H9 (cell line): ENCODE data around the gene ANKIB1. TPM values are rescaled to one million over a fixed set of nuclear protein-coding genes. Genes with fewer than 3 reads are reported as not detected.

Experiments
- DNase-seq: peaks from one replicate; pipeline ENCODE4 v3.0.0-alpha.2; 2017
- H2AFZ ChIP-seq: one replicate; pipeline ENCODE4 v1.6.1; 2013; ENCODE audit warnings: mild to moderate bottlenecking, low read length, control low read depth, moderate library complexity
- H2AK5ac ChIP-seq: 2 replicates; pipeline ENCODE4 v1.6.1; 2013; ENCODE audit warnings: low read length, control low read depth, mixed read lengths; ENCODE audit not compliant: insufficient read length
- H2BK120ac ChIP-seq: one replicate; pipeline ENCODE4 v1.6.1; 2013; ENCODE audit warnings: low read depth, mild to moderate bottlenecking, low read length, control low read depth, inconsistent platforms; ENCODE audit not compliant: poor library complexity, severe bottlenecking
- H2BK12ac ChIP-seq: 2 replicates; pipeline ENCODE4 v1.6.1; 2013; ENCODE audit warnings: low read length, control low read depth, mixed read lengths, low read depth; ENCODE audit not compliant: insufficient read length
- H2BK15ac ChIP-seq: 2 replicates; pipeline ENCODE4 v1.6.1; 2013; ENCODE audit warnings: low read depth, low read length, control low read depth
- H2BK20ac ChIP-seq: one replicate; pipeline ENCODE4 v1.6.1; 2013; ENCODE audit warnings: low read depth, mild to moderate bottlenecking, low read length, control low read depth, inconsistent platforms; ENCODE audit not compliant: poor library complexity, severe bottlenecking
- H2BK5ac ChIP-seq: 2 replicates; pipeline ENCODE4 v1.6.1; 2013; ENCODE audit warnings: low read length, control low read depth, mixed read lengths; ENCODE audit not compliant: insufficient read length
- H3K14ac ChIP-seq: 2 replicates; pipeline ENCODE4 v1.6.1; 2013; ENCODE audit warnings: low read length, control low read depth; ENCODE audit not compliant: insufficient read depth
- H3K18ac ChIP-seq: 2 replicates; pipeline ENCODE4 v1.6.1; 2013; ENCODE audit warnings: low read depth, mild to moderate bottlenecking, mixed read lengths, low read length, control low read depth; ENCODE audit not compliant: insufficient read length
- H3K23ac ChIP-seq: 2 replicates; pipeline ENCODE4 v1.6.1; 2013; ENCODE audit warnings: low read length, control low read depth, mixed read lengths, low read depth; ENCODE audit not compliant: insufficient read length
- H3K23me2 ChIP-seq: 2 replicates; pipeline ENCODE4 v1.6.1; 2013; ENCODE audit warnings: low read depth, mild to moderate bottlenecking, mixed read lengths, low read length, control low read depth; ENCODE audit not compliant: insufficient read length, poor library complexity, severe bottlenecking
- H3K27ac ChIP-seq: 2 replicates; pipeline ENCODE4 v1.5.1; 2013; ENCODE audit warnings: low read length, control low read depth, mixed read lengths, low read depth; ENCODE audit not compliant: insufficient read length
- H3K27me3 ChIP-seq: 2 replicates; pipeline ENCODE4 v1.6.1; 2013; ENCODE audit warnings: low read length, control low read depth, inconsistent platforms; ENCODE audit not compliant: insufficient read depth
- H3K4ac ChIP-seq: 2 replicates; pipeline ENCODE4 v1.6.1; 2013; ENCODE audit warnings: low read depth, mild to moderate bottlenecking, control low read depth, inconsistent platforms, low read length, moderate library complexity
- H3K4me1 ChIP-seq: 2 replicates; pipeline ENCODE4 v1.6.1; 2013; ENCODE audit warnings: low read length, control low read depth, inconsistent platforms; ENCODE audit not compliant: insufficient read depth
- H3K4me2 ChIP-seq: 2 replicates; pipeline ENCODE4 v1.6.1; 2013; ENCODE audit warnings: low read length, control low read depth, mixed read lengths; ENCODE audit not compliant: insufficient read length, insufficient read depth
- H3K56ac ChIP-seq: 2 replicates; pipeline ENCODE4 v1.6.1; 2013; ENCODE audit warnings: low read depth, mild to moderate bottlenecking, mixed read lengths, low read length, control low read depth; ENCODE audit not compliant: insufficient read length
- H3K79me1 ChIP-seq: 2 replicates; pipeline ENCODE4 v1.6.1; 2013; ENCODE audit warnings: low read depth, mild to moderate bottlenecking, moderate library complexity, low read length, control low read depth, inconsistent platforms; ENCODE audit not compliant: insufficient read depth, poor library complexity, severe bottlenecking
- H3K79me2 ChIP-seq: 2 replicates; pipeline ENCODE4 v1.6.1; 2013; ENCODE audit warnings: low read length, control low read depth, inconsistent platforms; ENCODE audit not compliant: insufficient read depth
- H3K9ac ChIP-seq: 2 replicates; pipeline ENCODE4 v1.6.1; 2013; ENCODE audit warnings: low read length, control low read depth, mixed read lengths; ENCODE audit not compliant: insufficient read length; ENCODE audit errors: extremely low read depth
- H3K9me3 ChIP-seq: one replicate; pipeline ENCODE4 v1.6.1; 2013; ENCODE audit warnings: low read depth, low read length, inconsistent platforms; ENCODE audit not compliant: control insufficient read depth
- H3T11ph ChIP-seq: one replicate; pipeline ENCODE4 v1.6.1; 2013; ENCODE audit warnings: mild to moderate bottlenecking, low read length, control low read depth, inconsistent platforms
- H4K20me1 ChIP-seq: one replicate; pipeline ENCODE4 v1.6.1; 2013; ENCODE audit not compliant: control insufficient read depth, insufficient read length, insufficient read depth
- H4K5ac ChIP-seq: 2 replicates; pipeline ENCODE4 v1.6.1; 2013; ENCODE audit warnings: low read depth, mild to moderate bottlenecking, mixed read lengths, low read length, control low read depth; ENCODE audit not compliant: insufficient read length
- H4K8ac ChIP-seq: replicated peaks from 2 replicates; pipeline ENCODE4 v1.6.1; 2013; ENCODE audit warnings: low read length, control low read depth, mixed read lengths, low read depth; ENCODE audit not compliant: insufficient read length
- H4K91ac ChIP-seq: 2 replicates; pipeline ENCODE4 v1.6.1; 2013; ENCODE audit warnings: low read depth, mild to moderate bottlenecking, moderate library complexity, mixed read lengths, low read length, control low read depth; ENCODE audit not compliant: insufficient read length
- H3K27ac Mint-ChIP-seq, 3 experiments: 2 replicates in 2 of 3; 3 replicates in 1 of 3; pipeline ENCODE4 v1.8.0; 2020 to 2021; ENCODE audit warnings: mixed read lengths in 3 of 3, mild to moderate bottlenecking in 1 of 3, moderate library complexity in 1 of 3
- H3K27me3 Mint-ChIP-seq: 2 replicates; pipeline ENCODE4 v1.8.0; 2021; ENCODE audit warnings: low read depth, mild to moderate bottlenecking, moderate library complexity, mixed read lengths
- H3K36me3 Mint-ChIP-seq, 3 experiments: 2 replicates in 2 of 3; 3 replicates in 1 of 3; pipeline ENCODE4 v1.8.0; 2020 to 2021; ENCODE audit warnings: low read depth in 3 of 3, mixed read lengths in 3 of 3; ENCODE audit not compliant: insufficient read depth in 1 of 3
- H3K4me1 Mint-ChIP-seq, 2 experiments: 2 replicates each; pipeline ENCODE4 v1.8.0; 2020; ENCODE audit warnings: mixed read lengths in 2 of 2
- H3K4me3 Mint-ChIP-seq, 2 experiments: 2 replicates in 1 of 2; 3 replicates in 1 of 2; pipeline ENCODE4 v1.8.0; 2020 to 2021; ENCODE audit warnings: mild to moderate bottlenecking in 2 of 2, mixed read lengths in 2 of 2, moderate library complexity in 1 of 2
- H3K9me3 Mint-ChIP-seq, 2 experiments: 2 replicates in 1 of 2; 3 replicates in 1 of 2; pipeline ENCODE4 v1.8.0; 2020; ENCODE audit warnings: mild to moderate bottlenecking in 2 of 2, mixed read lengths in 2 of 2, moderate library complexity in 1 of 2
- WGBS: extraction: QIAGEN DNeasy Blood & Tissue Kit; methylation state at CpG from one replicate; pipeline ENCODE4 v1.1.7; 2013; ENCODE audit warnings: missing lambda C conversion rate, low lambda C conversion rate, mixed read lengths; ENCODE audit not compliant: insufficient read length; ENCODE audit errors: extremely low coverage; 5-methylcytosine and 5-hydroxymethylcytosine counted together
- total RNA-seq: library from RNA; stranded (reverse); gene quantifications from 2 replicates; pipeline ENCODE4 v1.2.1, GENCODE V29; 2021
- TF ChIP-seq, protein P1 (sequence below): fragments of 200-600 bp; sonication (generic); conservative IDR thresholded peaks from 3 replicates; pipeline ENCODE4 v1.8.0; 2021; ENCODE audit warnings: antibody characterized with exemption, mild to moderate bottlenecking

ANKIB1 gene
- total RNA-seq, 1 experiment from 2014 or later = 42.0 TPM

DNA sequence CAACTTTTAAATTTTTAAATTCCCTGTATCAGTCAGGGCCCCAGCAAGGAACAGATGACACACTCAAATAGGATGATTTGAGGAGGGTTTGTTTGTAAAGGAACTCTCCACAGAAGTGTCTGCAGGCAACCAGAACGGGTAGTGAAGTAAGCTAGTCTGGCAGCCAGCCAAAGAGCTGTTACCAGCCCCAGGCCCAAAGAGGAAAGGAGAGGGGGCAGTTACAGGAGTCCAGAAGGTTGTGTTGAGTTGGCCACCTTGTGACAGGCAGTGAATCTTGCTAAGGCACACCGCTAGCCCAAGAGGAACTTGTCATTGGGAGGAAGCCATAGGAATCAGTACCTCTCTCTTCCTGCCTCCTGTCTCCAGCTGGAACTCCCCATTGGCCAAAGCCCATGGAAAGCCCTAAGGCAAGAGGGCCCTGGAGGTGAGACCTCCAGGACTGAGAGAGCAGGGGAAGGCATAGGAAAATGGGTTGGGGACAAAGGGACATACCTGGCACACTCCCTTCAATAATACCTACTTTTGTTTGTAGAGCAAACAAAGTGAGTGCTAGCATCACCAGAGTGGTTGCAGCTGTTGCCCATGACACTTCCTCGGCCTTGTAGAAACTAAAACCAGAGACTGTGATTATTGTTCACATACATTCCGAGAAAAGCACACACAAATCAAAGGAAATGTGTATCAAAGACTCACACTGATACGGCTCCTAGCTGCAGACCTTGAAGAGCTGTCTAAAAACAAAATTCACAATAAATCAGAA, 176.1 kb downstream of the ANKIB1 start:
- Mint-ChIP-seq H3K4me3 (no peak overlapping the region), H3K27ac (no peak overlapping the region), H3K27me3 (peaks cover 3% of the 10 kb centered on the region), H3K4me1 (peaks cover 15 to 20% of the 10 kb centered on the region in 2 experiments), H3K9me3 (no peaks in the 10 kb centered on the region; a peak in 1 of 5 replicates), H3K36me3 (no peaks in the 10 kb centered on the region)
- Histone ChIP-seq H3K23me2 (peaks cover 3% of the 10 kb centered on the region), H3K14ac (no peak overlapping the region), H3K18ac (no peak overlapping the region), H4K8ac (no peak overlapping the region), H4K20me1 (peaks cover 2% of the 10 kb centered on the region), H3K9me3 (no peaks in the 10 kb centered on the region), H3K4me2 (no peak overlapping the region), H3K27ac (no peak overlapping the region), H4K91ac (no peak overlapping the region), H3T11ph (no peak overlapping the region), H2BK120ac (no peak overlapping the region), H3K9ac (no peak overlapping the region), H3K56ac (no peak overlapping the region), H2BK5ac (no peak overlapping the region), H3K27me3 (no peaks in the 10 kb centered on the region), H2AK5ac (no peak overlapping the region), H2AFZ (no peak overlapping the region), H2BK12ac (no peak overlapping the region), H2BK20ac (no peak overlapping the region), H3K79me1 (no peaks in the 10 kb centered on the region), H3K4me1 (no peaks in the 10 kb centered on the region; the same call in 1 of the 2 replicates), H3K4ac (no peak overlapping the region), H3K23ac (no peak overlapping the region), H4K5ac (no peak overlapping the region), H2BK15ac (no peak overlapping the region), H3K79me2 (no peaks in the 10 kb centered on the region)
- no CpG with 5 or more reads among the region's 5 CpGs for WGBS
- TF ChIP-seq, protein P1, sequence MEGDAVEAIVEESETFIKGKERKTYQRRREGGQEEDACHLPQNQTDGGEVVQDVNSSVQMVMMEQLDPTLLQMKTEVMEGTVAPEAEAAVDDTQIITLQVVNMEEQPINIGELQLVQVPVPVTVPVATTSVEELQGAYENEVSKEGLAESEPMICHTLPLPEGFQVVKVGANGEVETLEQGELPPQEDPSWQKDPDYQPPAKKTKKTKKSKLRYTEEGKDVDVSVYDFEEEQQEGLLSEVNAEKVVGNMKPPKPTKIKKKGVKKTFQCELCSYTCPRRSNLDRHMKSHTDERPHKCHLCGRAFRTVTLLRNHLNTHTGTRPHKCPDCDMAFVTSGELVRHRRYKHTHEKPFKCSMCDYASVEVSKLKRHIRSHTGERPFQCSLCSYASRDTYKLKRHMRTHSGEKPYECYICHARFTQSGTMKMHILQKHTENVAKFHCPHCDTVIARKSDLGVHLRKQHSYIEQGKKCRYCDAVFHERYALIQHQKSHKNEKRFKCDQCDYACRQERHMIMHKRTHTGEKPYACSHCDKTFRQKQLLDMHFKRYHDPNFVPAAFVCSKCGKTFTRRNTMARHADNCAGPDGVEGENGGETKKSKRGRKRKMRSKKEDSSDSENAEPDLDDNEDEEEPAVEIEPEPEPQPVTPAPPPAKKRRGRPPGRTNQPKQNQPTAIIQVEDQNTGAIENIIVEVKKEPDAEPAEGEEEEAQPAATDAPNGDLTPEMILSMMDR = no peak
- no peak for DNase-seq
